ENCODE data around the gene ETNK2.

DNA sequence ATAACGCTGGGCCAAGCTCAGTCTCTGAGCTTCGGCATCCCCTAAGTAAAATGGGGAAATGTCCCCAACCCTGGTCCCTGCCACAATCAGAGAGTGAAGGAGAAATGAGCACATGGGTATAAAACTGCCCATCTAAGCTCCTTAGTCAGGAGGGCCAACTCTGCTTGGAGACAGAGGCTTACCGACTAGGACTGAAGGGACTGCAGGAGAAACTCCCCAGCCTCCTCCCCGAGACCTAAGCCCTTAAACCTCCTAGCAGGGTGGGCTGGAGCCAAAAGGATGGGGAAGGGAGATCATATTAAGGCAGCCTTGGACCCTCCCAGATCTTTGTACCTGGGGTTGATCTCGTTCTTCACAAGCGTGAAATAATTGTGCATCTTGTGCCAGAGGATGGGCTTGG is 5.5 kb downstream of the ETNK2 start:
- TF ChIP-seq EZH2 (IDR thresholded peaks at IDR 0.05; ENCODE audit: insufficient read depth, poor library complexity, severe bottlenecking) (no peak), EZH2phosphoT487 (IDR thresholded peaks at IDR 0.05; ENCODE audit: insufficient read depth, low read depth) (no peak)
